ENCODE results near the gene NTRK3. TPM values are rescaled to one million over a fixed set of nuclear protein-coding genes. Genes with fewer than 3 reads are reported as not detected.

Gene NTRK3
- total RNA-seq, 1 experiment from 2014 or later: 0.10 TPM

DNA sequence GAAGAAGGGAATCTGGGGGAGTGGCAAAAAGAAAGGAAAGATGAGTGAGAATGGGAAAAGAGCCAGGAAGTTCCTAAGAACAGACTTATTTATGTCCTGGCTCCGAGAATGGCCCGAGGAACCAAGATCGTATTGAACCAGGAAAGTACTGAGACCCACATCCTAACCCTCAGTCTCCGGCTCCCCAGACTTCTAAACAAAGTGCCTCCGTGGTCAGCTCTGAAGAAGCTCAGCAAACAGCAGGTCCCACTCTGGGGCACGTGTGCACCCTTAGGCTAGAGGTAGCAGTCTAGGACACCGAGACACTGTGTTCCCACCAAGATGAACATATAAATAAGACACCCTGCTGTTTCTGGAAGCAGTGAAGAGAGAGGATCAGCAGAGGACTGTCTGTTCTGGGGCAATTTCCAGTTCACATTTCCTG is 307.4 kb downstream of the NTRK3 start:
- DNase-seq (ENCODE audit: low read depth): no peak

DNA sequence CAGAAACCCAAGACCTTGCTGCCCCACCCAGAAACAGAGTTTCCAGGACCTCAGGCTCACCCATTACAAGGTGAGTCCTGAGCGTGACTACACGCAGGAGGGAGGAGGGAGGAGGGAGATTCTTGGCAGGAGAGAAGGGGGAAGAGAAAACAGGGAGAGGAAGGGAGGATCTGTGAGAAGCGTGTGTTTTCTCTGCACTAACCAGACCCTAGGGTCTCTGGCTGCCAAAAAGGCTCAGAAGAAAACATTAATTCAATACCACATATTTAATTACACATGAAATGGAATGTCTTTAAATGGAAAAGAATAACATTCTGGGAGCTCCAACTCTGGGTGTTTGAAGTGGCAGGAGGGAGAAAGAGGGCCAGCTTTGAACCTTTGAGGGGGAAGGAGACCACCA is 309.0 kb downstream of the NTRK3 start:
- DNase-seq (ENCODE audit: low read depth): no peak

DNA sequence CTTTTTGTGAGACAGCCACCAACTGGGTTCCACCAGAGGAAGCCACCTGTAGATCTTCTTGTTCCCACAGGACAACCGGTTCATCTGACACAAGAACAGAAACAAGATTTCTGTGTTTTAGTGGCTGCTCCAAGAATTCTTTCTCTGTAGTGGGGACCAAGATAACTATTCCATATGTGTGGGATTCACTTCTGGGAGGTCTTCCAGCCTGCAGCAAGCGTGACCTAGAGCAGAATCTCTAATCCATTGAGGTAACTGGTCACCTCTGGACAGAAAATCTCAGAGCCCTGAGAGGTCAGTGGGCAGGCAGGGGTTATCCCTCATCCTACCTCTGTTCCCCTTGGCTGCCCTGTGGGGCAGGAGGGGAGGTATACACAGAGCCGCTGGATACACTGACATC is 311.3 kb downstream of the NTRK3 start:
- no peak for DNase-seq (ENCODE audit: low read depth)

- no peak for DNase-seq (ENCODE audit: low read depth)
These were observed 311.8 kb downstream of the NTRK3 start for GRCh38 chr15:87944691-87945090.

DNA sequence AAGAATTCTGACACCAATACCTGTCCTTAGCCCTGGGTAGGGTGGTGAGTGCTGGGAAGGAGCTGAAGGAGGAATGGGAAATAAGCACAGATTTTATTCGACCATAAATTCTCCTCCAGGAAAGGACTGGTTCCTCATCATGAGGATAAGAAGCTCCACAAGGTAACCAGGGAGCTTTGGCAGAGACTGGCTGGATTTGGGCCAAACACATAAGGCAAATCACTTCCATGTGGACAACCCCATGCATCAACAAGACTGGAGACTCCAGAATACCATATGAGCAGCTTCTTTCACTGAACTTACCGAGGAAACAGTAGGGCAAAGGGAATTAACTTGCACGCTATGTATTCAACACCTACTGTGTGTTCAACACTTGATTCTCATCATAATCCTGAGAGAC is 312.5 kb downstream of the NTRK3 start:
- DNase-seq (ENCODE audit: low read depth): no peak

GRCh38 chr15:87943626-87944025 is 312.9 kb downstream of the NTRK3 start:
- DNase-seq (ENCODE audit: low read depth): no peak

DNA sequence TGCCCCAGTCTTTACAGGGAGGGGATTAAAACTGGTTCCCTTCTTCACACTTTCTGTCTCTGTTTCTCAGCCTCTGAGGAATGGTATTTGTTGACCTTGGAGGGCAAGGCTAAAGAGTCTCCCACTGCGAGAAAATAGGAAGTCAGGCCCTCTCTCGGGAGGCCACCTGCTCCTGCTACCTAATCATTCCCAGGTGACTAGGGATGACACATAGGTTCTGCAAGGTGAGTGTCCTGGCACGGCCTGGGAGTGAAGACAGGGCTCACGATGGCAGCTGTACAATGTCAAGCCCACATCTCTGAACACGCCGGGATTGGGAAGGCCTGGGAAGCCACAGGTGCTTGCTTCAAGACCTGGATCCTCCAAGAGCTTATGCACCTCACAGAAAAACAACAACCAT is 314.2 kb downstream of the NTRK3 start:
- DNase-seq (ENCODE audit: low read depth): no peak

GRCh38 chr15:87941606-87942005 is 314.9 kb downstream of the NTRK3 start:
- DNase-seq (ENCODE audit: low read depth): no peak

DNA sequence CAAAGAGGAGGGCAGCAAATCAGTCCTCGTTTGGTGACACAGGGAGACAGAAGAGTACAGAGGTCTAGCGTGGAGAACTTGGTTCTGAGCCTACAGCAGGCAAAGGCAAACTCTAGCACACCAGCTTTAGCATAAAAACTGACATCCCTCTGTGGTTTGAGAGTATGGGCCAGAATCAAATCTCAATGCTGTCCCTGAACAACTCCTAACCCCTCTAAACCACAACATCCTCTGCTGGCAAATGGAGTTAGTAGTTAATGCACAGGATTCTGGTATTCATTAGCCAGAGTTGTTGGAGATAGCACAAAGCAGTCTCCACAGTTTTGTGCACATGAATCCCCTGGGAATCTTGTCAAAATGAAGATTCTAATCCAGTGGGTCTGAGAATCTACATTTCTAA is 315.8 kb downstream of the NTRK3 start:
- DNase-seq (ENCODE audit: low read depth): peak; percentile 16

DNA sequence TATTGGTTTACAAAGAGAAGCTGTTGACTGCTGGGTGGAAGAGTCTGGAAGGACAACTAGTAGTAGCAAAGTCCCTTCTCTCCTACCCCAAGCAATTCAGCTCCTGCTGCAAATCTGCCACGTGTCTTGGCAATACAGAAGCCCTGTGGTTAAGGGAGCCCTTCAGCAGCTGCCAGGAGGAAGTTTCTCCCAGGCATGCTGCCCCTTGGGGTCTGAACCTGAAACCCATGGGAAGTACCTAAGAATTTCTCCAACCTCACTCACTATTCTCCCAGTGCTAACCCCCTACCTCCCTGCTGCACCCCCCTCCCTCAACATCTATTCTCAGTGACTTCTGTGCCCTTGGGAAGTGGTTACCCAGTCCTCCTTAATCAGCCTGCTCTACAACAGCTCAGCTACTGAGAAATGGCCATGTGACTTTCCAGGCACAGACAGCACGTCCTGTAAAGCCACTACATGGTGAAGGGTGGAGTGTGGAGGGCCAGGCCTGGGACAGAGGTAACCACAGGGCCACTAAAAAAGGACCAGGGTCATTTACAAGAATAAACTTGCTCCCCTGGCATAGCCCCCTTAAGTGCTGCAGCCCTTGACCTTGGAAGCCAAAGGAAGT is 316.6 kb downstream of the NTRK3 start:
- peak; percentile 14 for DNase-seq (ENCODE audit: low read depth)

GRCh38 chr15:87938031-87938430 is 318.5 kb downstream of the NTRK3 start:
- peak; percentile 28 for DNase-seq (ENCODE audit: low read depth)

GRCh38 chr15:87935583-87935982 is 321.0 kb downstream of the NTRK3 start:
- DNase-seq (ENCODE audit: low read depth): no peak

GRCh38 chr15:87931584-87931983 is 325.0 kb downstream of the NTRK3 start:
- no peak for DNase-seq (ENCODE audit: low read depth)

DNA sequence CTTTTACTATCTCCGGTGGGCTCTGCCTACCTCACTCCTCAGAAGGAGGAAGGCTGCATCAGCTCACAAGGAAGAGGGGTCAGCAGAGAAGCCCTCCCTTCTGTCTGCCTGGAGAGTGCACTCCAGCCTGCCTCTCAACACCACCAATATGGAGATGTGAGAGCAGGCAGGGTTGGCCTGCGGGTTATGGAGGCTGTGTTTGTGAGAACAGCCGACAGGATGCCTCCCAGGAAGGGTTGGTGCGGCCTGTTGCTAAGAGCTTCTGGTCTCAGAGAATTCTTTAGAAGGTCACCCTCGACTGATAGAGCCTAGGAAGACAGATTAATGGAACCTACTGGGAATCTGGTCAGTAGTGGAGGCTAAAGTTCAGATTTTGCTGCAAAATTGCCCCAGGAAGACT is 326.1 kb downstream of the NTRK3 start:
- no peak for DNase-seq (ENCODE audit: low read depth)

- no peak for DNase-seq (ENCODE audit: low read depth)
These were observed 326.7 kb downstream of the NTRK3 start for GRCh38 chr15:87929841-87930240.

DNA sequence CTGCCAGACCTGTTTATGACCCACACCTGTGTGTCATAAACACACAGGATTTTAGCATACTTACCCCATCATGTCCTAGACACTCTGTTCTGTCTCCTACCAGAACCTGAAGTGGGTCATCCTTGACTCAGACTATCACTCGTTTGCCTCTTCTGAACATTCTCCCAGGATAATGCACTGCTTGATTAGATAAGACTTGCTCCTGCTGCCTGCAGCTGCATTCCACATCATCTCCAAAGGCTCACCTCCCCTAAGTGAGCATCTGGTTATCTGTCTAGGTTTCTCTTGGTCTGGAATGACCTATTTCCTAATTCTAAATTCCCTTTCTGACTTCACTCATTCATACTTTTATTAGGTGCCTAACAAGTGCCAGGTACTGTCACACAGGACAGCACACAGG is 332.1 kb downstream of the NTRK3 start:
- DNase-seq (ENCODE audit: low read depth): no peak

DNA sequence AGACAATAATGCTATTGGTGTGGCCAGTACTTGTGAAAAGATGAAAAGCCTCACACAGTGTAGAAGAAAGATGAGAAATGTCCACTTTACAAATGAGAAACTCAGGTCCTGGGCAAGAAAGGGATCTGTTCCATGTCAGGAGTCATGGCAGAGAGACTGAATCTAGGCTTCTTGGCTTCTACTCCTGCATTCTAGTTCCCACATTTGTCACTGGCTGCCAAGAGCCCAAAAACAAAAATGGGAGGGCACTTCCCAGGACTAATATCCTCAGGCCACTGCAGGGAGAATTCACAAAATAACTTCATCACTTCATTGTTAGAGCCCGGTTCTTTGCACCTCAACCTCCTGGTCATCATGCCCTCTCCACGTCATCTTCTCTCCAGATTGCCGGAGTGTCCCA is 337.5 kb downstream of the NTRK3 start:
- DNase-seq (ENCODE audit: low read depth): no peak

- DNase-seq (ENCODE audit: low read depth): peak; percentile 48
These were observed 339.1 kb downstream of the NTRK3 start for GRCh38 chr15:87917480-87917879.

DNA sequence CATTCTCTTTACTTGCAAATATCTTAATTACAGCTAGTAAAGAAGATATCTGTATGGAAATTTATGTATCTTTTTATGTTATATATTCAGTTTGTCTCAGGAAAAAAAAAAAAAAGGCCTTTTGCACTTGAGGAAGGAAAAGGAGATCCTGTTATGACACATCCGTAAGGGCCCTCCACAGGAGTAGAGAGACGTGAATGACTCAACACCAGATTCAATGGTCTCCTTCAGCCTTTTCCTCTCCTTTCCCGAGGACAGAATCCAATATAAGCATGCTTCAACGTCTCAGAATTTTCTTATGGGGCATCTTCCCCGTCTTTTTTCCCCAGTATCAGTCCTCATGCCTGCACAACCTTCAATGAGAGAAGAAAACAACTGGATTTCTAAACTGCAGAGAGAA is 340.3 kb downstream of the NTRK3 start:
- peak; percentile 79 for DNase-seq (ENCODE audit: low read depth)

GRCh38 chr15:87910301-87910700 is 346.2 kb downstream of the NTRK3 start:
- DNase-seq (ENCODE audit: low read depth): no peak

GRCh38 chr15:87907676-87908446 is 348.7 kb downstream of the NTRK3 start:
- no peak for DNase-seq (ENCODE audit: low read depth)

DNA sequence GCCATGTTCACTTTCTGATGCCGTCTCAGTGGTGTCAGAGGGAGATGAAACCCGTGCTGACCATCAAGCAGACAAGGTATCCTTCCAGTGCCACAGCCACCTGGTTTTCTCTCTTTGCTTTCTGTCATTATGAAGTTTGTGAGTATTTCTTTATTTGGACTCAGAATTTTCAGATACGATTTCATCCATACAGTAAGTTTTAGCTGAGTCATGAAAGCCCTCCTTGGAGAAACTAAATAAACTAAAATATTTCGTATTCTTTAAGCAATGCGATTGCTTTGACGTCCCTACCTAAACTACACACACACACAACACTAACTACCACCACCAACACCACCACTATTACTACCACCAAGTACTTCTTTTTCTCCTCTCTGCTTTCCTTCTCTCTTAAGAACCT is 350.1 kb downstream of the NTRK3 start:
- DNase-seq (ENCODE audit: low read depth): no peak

DNA sequence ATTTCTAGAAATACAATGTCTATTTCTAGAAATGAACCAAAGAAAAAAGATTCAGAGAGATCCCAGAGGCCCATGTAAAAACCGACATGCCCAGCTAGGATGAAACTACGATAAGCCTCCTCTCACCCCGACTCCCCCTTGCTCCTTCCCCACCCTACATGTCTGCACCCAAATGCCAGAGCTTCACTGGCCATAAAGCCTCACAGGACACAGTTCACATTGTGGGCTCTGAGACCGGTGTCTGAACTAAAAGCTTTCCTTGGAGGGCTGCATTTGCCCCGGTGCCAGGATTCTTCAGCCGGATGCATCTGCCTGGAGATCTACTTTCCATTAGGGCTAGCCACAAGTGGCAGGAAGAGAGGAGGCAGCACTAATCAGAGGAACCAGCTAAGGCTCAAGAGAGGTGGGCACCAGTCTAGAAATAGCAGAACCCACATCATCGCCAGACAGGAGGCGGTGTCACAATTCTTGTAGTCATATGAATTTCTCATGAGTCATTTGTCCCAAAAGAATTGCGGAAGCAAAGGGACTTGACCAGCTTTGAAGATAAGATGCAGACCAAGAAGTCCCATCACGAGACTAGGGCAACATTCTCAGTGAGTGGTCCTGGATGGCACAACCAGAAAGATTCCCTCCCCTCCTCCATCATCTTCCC is 353.6 kb downstream of the NTRK3 start:
- peak; percentile 32 for DNase-seq (ENCODE audit: low read depth)
